ENCODE results near the gene SPDYE11. TPM values are rescaled to one million over a fixed set of nuclear protein-coding genes. Genes with fewer than 3 reads are reported as not detected.
"Not testable (repeated sequence)": the region's sequence is repeated elsewhere in the genome, so short reads cannot be mapped to it uniquely, and the experiment has no call there.

Gene SPDYE11
- not detected for total RNA-seq
- long read RNA-seq = 0 reads

GRCh38 chr7:73057811-73058210 lies at the start of gene SPDYE11:
SPDYE11 (minus strand) TSS chr7:73057911; CDS start chr7:73056111, 1,800 bp downstream.
- ATAC-seq; intact Hi-C loops (cut with DNase I, micrococcal nuclease); DNase-seq: not testable (repeated sequence)

- DNase-seq; intact Hi-C loops (cut with DNase I, micrococcal nuclease); ATAC-seq: not testable (repeated sequence)
Measured at GRCh38 chr7:73085938-73086337, 28.2 kb upstream of the SPDYE11 start, which contains the start of gene SPDYE9. SPDYE9 (minus strand) TSS chr7:73086038; CDS start chr7:73084238, 1,800 bp downstream.

- ATAC-seq; DNase-seq; intact Hi-C loops (cut with DNase I, micrococcal nuclease): not testable (repeated sequence)
Measured at GRCh38 chr7:73029666-73030065, 28.0 kb downstream of the SPDYE11 start, which contains the start of gene SPDYE8. SPDYE8 (minus strand) TSS chr7:73029766; CDS start chr7:73027966, 1,800 bp downstream.

- ATAC-seq; intact Hi-C loops (cut with DNase I, micrococcal nuclease): not testable (repeated sequence)
- peak; percentile 21 to 26 for DNase-seq
Measured at GRCh38 chr7:73006491-73006890, 51.2 kb downstream of the SPDYE11 start.

- intact Hi-C loops (cut with DNase I, micrococcal nuclease) = not testable (repeated sequence)
- peak; percentile 85 to 91 for DNase-seq
- ATAC-seq = peak; percentile 90
Measured at GRCh38 chr7:73005693-73006447, 51.8 kb downstream of the SPDYE11 start.

- intact Hi-C loops (cut with DNase I, micrococcal nuclease) = not testable (repeated sequence)
- ATAC-seq (peak; percentile 89), DNase-seq (peak; percentile 68 to 86)
Measured at GRCh38 chr7:73005356-73005692, 52.4 kb downstream of the SPDYE11 start.

- ATAC-seq; intact Hi-C loops (cut with DNase I, micrococcal nuclease); DNase-seq: not testable (repeated sequence)
Measured at GRCh38 chr7:72997887-72998468, 59.7 kb downstream of the SPDYE11 start.

Other genes with a start within 250 kb of the SPDYE11 start
- 1 to 10 TPM; 2.2 to 3.6 TPM for gene TYW1B, start 229.7 kb downstream of the SPDYE11 start, total RNA-seq
- 10 to 100 TPM; 27.5 to 37.7 TPM for gene POM121, start 132.8 kb downstream of the SPDYE11 start, total RNA-seq
- gene TRIM74, start 88.4 kb downstream of the SPDYE11 start, total RNA-seq = under 1 TPM in 1 of 2 donors, not detected in 1; 0.58 TPM
- gene SPDYE8, start 28.1 kb downstream of the SPDYE11 start, total RNA-seq = not detected
- gene SPDYE9, start 28.1 kb upstream of the SPDYE11 start, total RNA-seq = not detected